Upper lobe of right lung (tissue), 1 donor: Measurements from ENCODE around the gene GFY. TPM values are rescaled to one million over a fixed set of nuclear protein-coding genes. Genes with fewer than 3 reads are reported as not detected.

Source experiments
- ATAC-seq: fragments of 200-7000 bp; cut with Tn5 transposase; one replicate; pipeline ENCODE4 v1.9.1; 2020; ENCODE audit warnings: mild to moderate bottlenecking, moderate library complexity
- DNase-seq: peaks from one replicate; pipeline ENCODE4 v3.0.0-alpha.2; 2020
- H3K27ac ChIP-seq: fragments of 200-600 bp; one replicate; pipeline ENCODE4 v1.8.0; 2022
- H3K27me3 ChIP-seq: fragments of 200-600 bp; one replicate; pipeline ENCODE4 v1.8.0; 2022; ENCODE audit warnings: mild to moderate bottlenecking
- H3K36me3 ChIP-seq: fragments of 200-600 bp; one replicate; pipeline ENCODE4 v1.8.0; 2022
- H3K4me1 ChIP-seq: fragments of 200-600 bp; one replicate; pipeline ENCODE4 v1.8.0; 2022
- H3K4me3 ChIP-seq: fragments of 200-600 bp; one replicate; pipeline ENCODE4 v1.8.0; 2022; ENCODE audit warnings: mild to moderate bottlenecking
- H3K9me3 ChIP-seq: fragments of 200-600 bp; one replicate; pipeline ENCODE4 v1.8.0; 2022
- intact Hi-C: fragments of 100-400 bp; cut with DNase I; formaldehyde crosslinking; loops from one replicate; pipeline ENCODE4 v1.11.0; 2022
- total RNA-seq: library from RNA; stranded (reverse); fragmentation: NEBNext Ultra II Directional; extraction: Animal tissue kit (Norgen Biotek cat#: 25700); gene quantifications from one replicate; pipeline ENCODE4 v1.2.1, GENCODE V29; 2021
- TF ChIP-seq, protein P1 (sequence below): fragments of 200-600 bp; IDR thresholded peaks from one replicate; pipeline ENCODE4 v1.8.0; 2022; ENCODE audit warnings: antibody characterized with exemption
- donor health status: DM: no; HTN: yes; CAD: no; lungs with severe emphysema.

GFY gene
- total RNA-seq, 1 donor from 2014 or later = not detected

DNA sequence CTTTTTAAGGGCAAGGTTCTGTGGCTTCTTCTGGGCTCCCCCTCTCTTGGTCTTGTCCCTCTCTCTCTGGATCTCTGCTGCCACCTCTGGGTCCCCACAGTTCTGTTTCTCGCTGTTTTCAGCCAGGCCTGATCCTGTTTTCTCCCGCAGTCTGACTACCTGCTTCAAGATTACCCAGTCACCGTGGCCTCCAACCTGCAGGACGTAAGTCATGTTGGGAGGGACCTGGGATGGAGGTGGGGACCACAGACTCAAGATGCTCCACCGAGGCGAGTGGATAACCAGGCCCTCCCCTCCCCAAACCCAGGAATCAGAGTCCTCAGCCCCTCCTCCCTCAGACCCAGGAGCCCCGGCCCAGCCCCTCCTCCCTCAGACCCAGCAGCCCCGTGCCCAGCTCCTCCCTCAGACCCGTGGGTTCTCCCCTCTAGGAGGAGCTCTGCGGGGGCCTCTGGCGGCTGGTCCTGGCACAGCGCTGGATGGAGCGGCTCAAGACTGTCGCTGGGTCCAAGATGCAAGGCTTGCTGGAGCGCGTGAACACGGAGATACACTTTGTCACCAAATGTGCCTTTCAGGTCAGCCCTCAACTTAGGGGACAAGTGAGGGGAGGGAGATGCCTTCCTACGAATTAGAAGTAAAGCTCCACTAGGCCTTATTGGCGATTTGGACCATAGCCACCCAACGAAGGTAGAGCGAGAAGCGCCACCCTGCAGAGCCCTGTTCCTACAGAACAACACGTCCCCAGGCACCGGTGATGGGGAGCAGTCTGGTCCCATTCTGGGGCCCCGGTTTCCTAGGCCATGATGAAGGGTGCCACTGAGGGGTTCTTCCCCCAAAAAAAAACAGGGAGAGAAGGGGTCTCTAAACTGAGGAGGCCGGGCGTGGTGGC is 51.0 kb downstream of the GFY start:
- no peaks in the 10 kb centered on the region for H3K27me3 ChIP-seq
- H3K36me3 ChIP-seq = no peaks in the 10 kb centered on the region
- intact Hi-C loops = no loop called here
- no peaks in the 10 kb centered on the region for H3K9me3 ChIP-seq
- no peak overlapping the region for H3K27ac ChIP-seq
- ATAC-seq = peak; percentile 20
- peaks cover 6% of the 10 kb centered on the region for H3K4me1 ChIP-seq
- no peak overlapping the region for H3K4me3 ChIP-seq
- TF ChIP-seq, protein P1, sequence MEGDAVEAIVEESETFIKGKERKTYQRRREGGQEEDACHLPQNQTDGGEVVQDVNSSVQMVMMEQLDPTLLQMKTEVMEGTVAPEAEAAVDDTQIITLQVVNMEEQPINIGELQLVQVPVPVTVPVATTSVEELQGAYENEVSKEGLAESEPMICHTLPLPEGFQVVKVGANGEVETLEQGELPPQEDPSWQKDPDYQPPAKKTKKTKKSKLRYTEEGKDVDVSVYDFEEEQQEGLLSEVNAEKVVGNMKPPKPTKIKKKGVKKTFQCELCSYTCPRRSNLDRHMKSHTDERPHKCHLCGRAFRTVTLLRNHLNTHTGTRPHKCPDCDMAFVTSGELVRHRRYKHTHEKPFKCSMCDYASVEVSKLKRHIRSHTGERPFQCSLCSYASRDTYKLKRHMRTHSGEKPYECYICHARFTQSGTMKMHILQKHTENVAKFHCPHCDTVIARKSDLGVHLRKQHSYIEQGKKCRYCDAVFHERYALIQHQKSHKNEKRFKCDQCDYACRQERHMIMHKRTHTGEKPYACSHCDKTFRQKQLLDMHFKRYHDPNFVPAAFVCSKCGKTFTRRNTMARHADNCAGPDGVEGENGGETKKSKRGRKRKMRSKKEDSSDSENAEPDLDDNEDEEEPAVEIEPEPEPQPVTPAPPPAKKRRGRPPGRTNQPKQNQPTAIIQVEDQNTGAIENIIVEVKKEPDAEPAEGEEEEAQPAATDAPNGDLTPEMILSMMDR = peak; percentile 23
- no peak for DNase-seq

Other genes with a start within 250 kb of the GFY start
- 4.5 TPM for gene SLC6A16, start 100.2 kb upstream of the GFY start, total RNA-seq
- 101 TPM for gene CD37, start 90.0 kb upstream of the GFY start, total RNA-seq
- gene TEAD2, start 63.0 kb upstream of the GFY start, total RNA-seq = 36.4 TPM
- gene DKKL1, start 61.5 kb upstream of the GFY start, total RNA-seq = not detected
- gene KASH5, start 37.1 kb upstream of the GFY start, total RNA-seq = 2.2 TPM
- not detected for gene PTH2, start 1.9 kb upstream of the GFY start, total RNA-seq
- gene SLC17A7, start 16.1 kb downstream of the GFY start, total RNA-seq = 0.69 TPM
- 64.2 TPM for gene PIH1D1, start 26.4 kb downstream of the GFY start, total RNA-seq
- gene ALDH16A1, start 27.8 kb downstream of the GFY start, total RNA-seq = 32.3 TPM
- gene FLT3LG, start 48.8 kb downstream of the GFY start, total RNA-seq = 12.1 TPM
- gene RPL13A, start 62.2 kb downstream of the GFY start, total RNA-seq = 1,829 TPM
- gene RPS11, start 71.0 kb downstream of the GFY start, total RNA-seq = 1,616 TPM
- 320 TPM for gene FCGRT, start 87.3 kb downstream of the GFY start, total RNA-seq
- 22.1 TPM for gene RCN3, start 102.6 kb downstream of the GFY start, total RNA-seq
- gene NOSIP, start 155.2 kb downstream of the GFY start, total RNA-seq = 48.7 TPM
- 10.1 TPM for gene PRRG2, start 155.9 kb downstream of the GFY start, total RNA-seq
- 30.9 TPM for gene PRR12, start 165.8 kb downstream of the GFY start, total RNA-seq
- 138 TPM for gene RRAS, start 214.8 kb downstream of the GFY start, total RNA-seq
- 67.9 TPM for gene SCAF1, start 216.8 kb downstream of the GFY start, total RNA-seq
- gene IRF3, start 240.5 kb downstream of the GFY start, total RNA-seq = 86.4 TPM
- 15.8 TPM for gene BCL2L12, start 240.5 kb downstream of the GFY start, total RNA-seq